Measurements from ENCODE around the gene TRMT2A. TPM values are rescaled to one million over a fixed set of nuclear protein-coding genes. Genes with fewer than 3 reads are reported as not detected.

The TRMT2A gene
- polyA plus RNA-seq, 1 donor (not counting 4 experiments of a cell fraction or from before 2014, with no cell fraction given) = 18.3 TPM

GRCh38 chr22:20064545-20065262 lies 52.3 kb downstream of the TRMT2A start:
- no peak for FAIRE-seq

GRCh38 chr22:20064140-20064480 lies 52.9 kb downstream of the TRMT2A start:
- dilution Hi-C loops (cut with MboI; ENCODE audit: extremely low pct_ligation_motif_present, low sequenced_read_pairs) = no loop called here
- peaks cover 5% of the 10 kb centered on the region for H3K9me1 ChIP-seq (ENCODE audit: control insufficient read depth, extremely low read depth, insufficient read depth, low read length)
- FAIRE-seq = no peak

More at GRCh38 chr22:20064545-20065262, 52.3 kb downstream of the TRMT2A start:
- DNase-seq (ENCODE audit: low read depth, low spot score) = no peak
- no peak overlapping the region for H3K9ac ChIP-seq (ENCODE audit: control insufficient read depth, extremely low read depth, insufficient read depth, low read length)
- H2AFZ ChIP-seq (ENCODE audit: control insufficient read depth, low read length) = no peak overlapping the region
- H3K9me3 ChIP-seq (ENCODE audit: control insufficient read depth, low read depth, low read length) = no peaks in the 10 kb centered on the region
- H3K4me1 ChIP-seq (ENCODE audit: control insufficient read depth, extremely low read depth, insufficient read depth, low read length) = peaks cover 32% of the 10 kb centered on the region
- H3K4me2 ChIP-seq (ENCODE audit: control insufficient read depth, extremely low read depth, insufficient read depth, low read depth, low read length) = no peak overlapping the region
- H3K27ac ChIP-seq (ENCODE audit: control insufficient read depth, insufficient read depth, low read length) = no peak overlapping the region
- no peak overlapping the region for H3K4me3 ChIP-seq (ENCODE audit: control insufficient read depth in 2 of 3, extremely low read depth in 1 of 3, insufficient read depth in 2 of 3, low read depth in 1 of 3, low read length in 3 of 3)
- H3K27me3 ChIP-seq (ENCODE audit: control insufficient read depth, extremely low read depth, insufficient read depth, low read length) = no peaks in the 10 kb centered on the region
- H3K79me2 ChIP-seq (ENCODE audit: control insufficient read depth, insufficient read depth, low read length) = no peaks in the 10 kb centered on the region
- dilution Hi-C loops (cut with MboI; ENCODE audit: extremely low pct_ligation_motif_present, low sequenced_read_pairs) = no loop called here
- H3K36me3 ChIP-seq (ENCODE audit: control insufficient read depth in 2 of 2, extremely low read depth in 1 of 2, insufficient read depth in 2 of 2, low read length in 2 of 2) = peaks cover 0 to 2% of the 10 kb centered on the region in 2 experiments
- TF ChIP-seq CTCF (optimal IDR thresholded peaks at IDR 0.05 in 1 of 3, IDR thresholded peaks at IDR 0.05 in 1 of 3, conservative IDR thresholded peaks at IDR 0.05 in 1 of 3; ENCODE audit: extremely low read depth in 1 of 3, insufficient read depth in 2 of 3, low read length in 3 of 3) (no peak), EZH2 (IDR thresholded peaks at IDR 0.05; ENCODE audit: low read length) (no peak)
- H4K20me1 ChIP-seq (ENCODE audit: control insufficient read depth, extremely low read depth, insufficient read depth, low read length) = no peaks in the 10 kb centered on the region
- H3K9me1 ChIP-seq (ENCODE audit: control insufficient read depth, extremely low read depth, insufficient read depth, low read length) = peaks cover 5% of the 10 kb centered on the region

More at GRCh38 chr22:20064140-20064480, 52.9 kb downstream of the TRMT2A start:
- no peak overlapping the region for H3K4me3 ChIP-seq (ENCODE audit: control insufficient read depth in 2 of 3, extremely low read depth in 1 of 3, insufficient read depth in 2 of 3, low read depth in 1 of 3, low read length in 3 of 3)
- peak; percentile 46 for DNase-seq (ENCODE audit: low read depth, low spot score)
- H3K79me2 ChIP-seq (ENCODE audit: control insufficient read depth, insufficient read depth, low read length) = no peaks in the 10 kb centered on the region
- no peaks in the 10 kb centered on the region for H4K20me1 ChIP-seq (ENCODE audit: control insufficient read depth, extremely low read depth, insufficient read depth, low read length)
- H3K27me3 ChIP-seq (ENCODE audit: control insufficient read depth, extremely low read depth, insufficient read depth, low read length) = no peaks in the 10 kb centered on the region
- no peak overlapping the region for H3K9ac ChIP-seq (ENCODE audit: control insufficient read depth, extremely low read depth, insufficient read depth, low read length)
- no peak overlapping the region for H3K27ac ChIP-seq (ENCODE audit: control insufficient read depth, insufficient read depth, low read length)
- no peak for TF ChIP-seq EZH2 (IDR thresholded peaks at IDR 0.05; ENCODE audit: low read length)
- no peak for TF ChIP-seq CTCF (optimal IDR thresholded peaks at IDR 0.05 in 1 of 3, IDR thresholded peaks at IDR 0.05 in 1 of 3, conservative IDR thresholded peaks at IDR 0.05 in 1 of 3; ENCODE audit: extremely low read depth in 1 of 3, insufficient read depth in 2 of 3, low read length in 3 of 3)
- no peaks in the 10 kb centered on the region for H3K9me3 ChIP-seq (ENCODE audit: control insufficient read depth, low read depth, low read length)
- peaks cover 32% of the 10 kb centered on the region for H3K4me1 ChIP-seq (ENCODE audit: control insufficient read depth, extremely low read depth, insufficient read depth, low read length)
- H3K4me2 ChIP-seq (ENCODE audit: control insufficient read depth, extremely low read depth, insufficient read depth, low read depth, low read length) = peak overlapping the region; percentile 22
- H3K36me3 ChIP-seq (ENCODE audit: control insufficient read depth in 2 of 2, extremely low read depth in 1 of 2, insufficient read depth in 2 of 2, low read length in 2 of 2) = peaks cover 0 to 3% of the 10 kb centered on the region in 2 experiments
- no peak overlapping the region for H2AFZ ChIP-seq (ENCODE audit: control insufficient read depth, low read length)

Data from keratinocyte (primary cell).